Measurements from ENCODE around the gene ACOX1.

DNA sequence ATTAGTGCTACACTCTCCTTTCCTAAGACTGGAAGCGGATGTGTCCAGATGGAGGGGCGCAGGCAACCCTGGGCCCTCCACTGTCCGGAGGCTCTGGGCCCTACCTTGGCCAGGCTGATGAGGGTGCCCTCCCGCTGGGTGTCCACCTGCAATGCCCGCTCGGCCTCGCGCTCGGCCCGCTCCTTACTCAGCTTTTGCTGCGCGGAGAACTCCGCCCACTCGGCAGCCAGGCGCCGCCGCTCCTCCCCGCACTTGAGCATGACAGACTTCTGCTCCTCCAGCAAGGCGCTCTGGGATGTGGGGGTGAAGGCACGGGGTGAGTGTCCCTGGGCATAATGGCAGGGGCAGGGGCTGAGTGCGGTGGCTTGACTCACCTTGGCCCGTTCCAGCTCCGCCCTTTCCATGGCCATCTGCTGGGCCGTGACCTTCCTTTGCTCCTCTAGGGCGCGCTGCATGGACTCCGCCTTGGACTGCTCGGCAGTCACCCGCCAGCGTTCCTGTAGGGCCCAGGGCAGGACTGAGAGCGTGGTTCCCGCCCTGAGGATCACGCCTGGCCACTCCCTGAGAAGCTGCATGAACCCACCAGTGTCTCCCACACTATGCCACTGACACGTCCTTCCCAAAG, 64.2 kb downstream of the ACOX1 start:
- TF ChIP-seq KLF8 (tag by site-specific recombination; IDR thresholded peaks at IDR 0.05) = no peak
- no peak for TF ChIP-seq ZNF571 (tag by site-specific recombination; IDR thresholded peaks at IDR 0.05)

All from HEK293 (cell line).